NT2/D1 (cell line): ENCODE results near the gene GLUL.

Source experiments
- SUZ12 ChIP-seq: IDR thresholded peaks from 2 replicates; pipeline ENCODE4 v1.6.1; 2011; ENCODE audit not compliant: insufficient read length, insufficient read depth; ENCODE audit errors: extremely low read depth
- ZNF274 ChIP-seq: IDR thresholded peaks from 2 replicates; pipeline ENCODE4 v1.6.1; 2011; ENCODE audit warnings: mild to moderate bottlenecking, low read depth, low read length

- TF ChIP-seq SUZ12 (no peak), ZNF274 (no peak)
These were observed 55.6 kb downstream of the GLUL start for GRCh38 chr1:182335771-182336566.
